Measurements from ENCODE around the gene GAS7.
A peak's percentile ranks its signal among the peaks of the same experiment; 100 is the strongest.

The GAS7 gene

GRCh38 chr17:9908649-9909042 lies 289.8 kb downstream of the GAS7 start:
- no peak for DNase-seq (ENCODE audit: extremely low spot score)
- CTCF ChIA-PET: no interaction called here
- TF ChIP-seq FOXA1 (IDR thresholded peaks at IDR 0.05): no peak
- no peak for TF ChIP-seq ELF4 (IDR thresholded peaks at IDR 0.05)
- TF ChIP-seq HDGF (IDR thresholded peaks at IDR 0.05; ENCODE audit: borderline replicate concordance): no peak
- TF ChIP-seq ARNT (IDR thresholded peaks at IDR 0.05): no peak
- no peak for TF ChIP-seq FOXK2 (IDR thresholded peaks at IDR 0.05)
- POLR2A ChIA-PET: no interaction called here

- POLR2A ChIA-PET: no interaction called here
- no peak for TF ChIP-seq FOXK2 (IDR thresholded peaks at IDR 0.05)
- TF ChIP-seq L3MBTL2 (conservative IDR thresholded peaks at IDR 0.05): no peak
- TF ChIP-seq TARDBP (IDR thresholded peaks at IDR 0.05): no peak
- no peak for TF ChIP-seq NFRKB (IDR thresholded peaks at IDR 0.05)
- no peak for TF ChIP-seq CTBP1 (IDR thresholded peaks at IDR 0.05; ENCODE audit: borderline replicate concordance)
- TF ChIP-seq, protein P1, sequence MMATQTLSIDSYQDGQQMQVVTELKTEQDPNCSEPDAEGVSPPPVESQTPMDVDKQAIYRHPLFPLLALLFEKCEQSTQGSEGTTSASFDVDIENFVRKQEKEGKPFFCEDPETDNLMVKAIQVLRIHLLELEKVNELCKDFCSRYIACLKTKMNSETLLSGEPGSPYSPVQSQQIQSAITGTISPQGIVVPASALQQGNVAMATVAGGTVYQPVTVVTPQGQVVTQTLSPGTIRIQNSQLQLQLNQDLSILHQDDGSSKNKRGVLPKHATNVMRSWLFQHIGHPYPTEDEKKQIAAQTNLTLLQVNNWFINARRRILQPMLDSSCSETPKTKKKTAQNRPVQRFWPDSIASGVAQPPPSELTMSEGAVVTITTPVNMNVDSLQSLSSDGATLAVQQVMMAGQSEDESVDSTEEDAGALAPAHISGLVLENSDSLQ (IDR thresholded peaks at IDR 0.05): no peak
- no peak for TF ChIP-seq SP1 (IDR thresholded peaks at IDR 0.05)
- TF ChIP-seq FOXA1 (IDR thresholded peaks at IDR 0.05): no peak
- TF ChIP-seq ARNT (IDR thresholded peaks at IDR 0.05): no peak
- TF ChIP-seq FOXM1 (IDR thresholded peaks at IDR 0.05; ENCODE audit: borderline replicate concordance): no peak
- TF ChIP-seq LEF1 (IDR thresholded peaks at IDR 0.05; ENCODE audit: borderline replicate concordance): no peak
- TF ChIP-seq BHLHE40 (IDR thresholded peaks at IDR 0.05; ENCODE audit: borderline replicate concordance): no peak
- TF ChIP-seq HDGF (IDR thresholded peaks at IDR 0.05; ENCODE audit: borderline replicate concordance): no peak
- TF ChIP-seq SUZ12 (IDR thresholded peaks at IDR 0.05): no peak
- TF ChIP-seq ZNF384 (IDR thresholded peaks at IDR 0.05): no peak
- DNase-seq (ENCODE audit: extremely low spot score): no peak
- CTCF ChIA-PET: no interaction called here
Observed at GRCh38 chr17:9907883-9908648, 290.3 kb downstream of the GAS7 start.

GRCh38 chr17:9907131-9907530 lies 291.3 kb downstream of the GAS7 start:
- TF ChIP-seq TARDBP (IDR thresholded peaks at IDR 0.05) (no peak), FOXA1 (IDR thresholded peaks at IDR 0.05) (no peak), ARNT (IDR thresholded peaks at IDR 0.05) (no peak), BHLHE40 (IDR thresholded peaks at IDR 0.05; ENCODE audit: borderline replicate concordance) (no peak), LEF1 (IDR thresholded peaks at IDR 0.05; ENCODE audit: borderline replicate concordance) (no peak), ZNF384 (IDR thresholded peaks at IDR 0.05) (no peak), FOXK2 (IDR thresholded peaks at IDR 0.05) (no peak), SP1 (IDR thresholded peaks at IDR 0.05) (no peak)
- DNase-seq (ENCODE audit: extremely low spot score): no peak
- POLR2A ChIA-PET: no interaction called here
- CTCF ChIA-PET: no interaction called here

- CTCF ChIA-PET: interaction anchor here (0.7 to 1.1 kb wide), 2 partner anchors 74 to 185 kb away, joined by 3 read pairs; no protein-coding TSS in a partner anchor
- no peak for TF ChIP-seq CTBP1 (IDR thresholded peaks at IDR 0.05; ENCODE audit: borderline replicate concordance)
- no peak for TF ChIP-seq NFRKB (IDR thresholded peaks at IDR 0.05)
- TF ChIP-seq SUZ12 (IDR thresholded peaks at IDR 0.05): no peak
- TF ChIP-seq FOXA1 (IDR thresholded peaks at IDR 0.05): no peak
- TF ChIP-seq HDGF (IDR thresholded peaks at IDR 0.05; ENCODE audit: borderline replicate concordance): no peak
- TF ChIP-seq L3MBTL2 (conservative IDR thresholded peaks at IDR 0.05): no peak
- TF ChIP-seq, protein P1 (IDR thresholded peaks at IDR 0.05): no peak
- TF ChIP-seq ZNF384 (IDR thresholded peaks at IDR 0.05): no peak
- TF ChIP-seq FOXM1 (IDR thresholded peaks at IDR 0.05; ENCODE audit: borderline replicate concordance): no peak
- no peak for TF ChIP-seq LEF1 (IDR thresholded peaks at IDR 0.05; ENCODE audit: borderline replicate concordance)
- no peak for TF ChIP-seq ARNT (IDR thresholded peaks at IDR 0.05)
- TF ChIP-seq BHLHE40 (IDR thresholded peaks at IDR 0.05; ENCODE audit: borderline replicate concordance): no peak
- no peak for TF ChIP-seq SP1 (IDR thresholded peaks at IDR 0.05)
- TF ChIP-seq FOXK2 (IDR thresholded peaks at IDR 0.05): no peak
- no peak for TF ChIP-seq ELF4 (IDR thresholded peaks at IDR 0.05)
- TF ChIP-seq TARDBP (IDR thresholded peaks at IDR 0.05): no peak
- no peak for DNase-seq (ENCODE audit: extremely low spot score)
- POLR2A ChIA-PET: no interaction called here
Observed at GRCh38 chr17:9906616-9907015, 291.8 kb downstream of the GAS7 start.

DNA sequence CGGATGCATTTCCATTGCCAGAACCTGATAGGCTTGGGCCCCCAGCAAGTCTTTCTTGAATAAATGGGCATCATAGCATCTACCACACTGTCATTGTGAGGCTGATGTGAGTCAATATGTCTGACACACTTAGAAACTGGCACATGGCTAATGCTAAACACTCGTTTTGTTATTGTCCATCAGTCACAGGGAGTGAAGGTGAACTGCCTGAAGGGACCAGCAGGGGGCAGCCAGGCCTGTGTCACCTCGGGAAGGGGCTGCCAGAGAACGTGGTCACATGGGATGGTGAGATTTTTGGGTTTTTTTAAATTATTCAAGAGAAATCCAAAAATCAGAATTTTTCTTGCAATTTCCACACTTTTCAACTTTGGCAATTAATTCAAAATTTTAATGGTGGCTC lies 292.5 kb downstream of the GAS7 start:
- POLR2A ChIA-PET: no interaction called here

More for the DNA sequence above, 292.5 kb downstream of the GAS7 start:
- DNase-seq (ENCODE audit: extremely low spot score): peak; percentile 68
- TF ChIP-seq ELF4 (IDR thresholded peaks at IDR 0.05): no peak
- TF ChIP-seq FOXM1 (IDR thresholded peaks at IDR 0.05; ENCODE audit: borderline replicate concordance): no peak
- TF ChIP-seq LEF1 (IDR thresholded peaks at IDR 0.05; ENCODE audit: borderline replicate concordance): no peak
- TF ChIP-seq, protein P1 (IDR thresholded peaks at IDR 0.05): no peak
- no peak for TF ChIP-seq SUZ12 (IDR thresholded peaks at IDR 0.05)
- TF ChIP-seq FOXK2 (IDR thresholded peaks at IDR 0.05): no peak
- no peak for TF ChIP-seq HDGF (IDR thresholded peaks at IDR 0.05; ENCODE audit: borderline replicate concordance)
- no peak for TF ChIP-seq NFRKB (IDR thresholded peaks at IDR 0.05)
- TF ChIP-seq L3MBTL2 (conservative IDR thresholded peaks at IDR 0.05): no peak
- no peak for TF ChIP-seq ZNF384 (IDR thresholded peaks at IDR 0.05)
- no peak for TF ChIP-seq ARNT (IDR thresholded peaks at IDR 0.05)
- no peak for TF ChIP-seq BHLHE40 (IDR thresholded peaks at IDR 0.05; ENCODE audit: borderline replicate concordance)
- no peak for TF ChIP-seq FOXA1 (IDR thresholded peaks at IDR 0.05)
- CTCF ChIA-PET: interaction anchor here (0.6 to 1.1 kb wide), 3 partner anchors 26 to 184 kb away, joined by 3 to 5 read pairs (median 3); no protein-coding TSS in a partner anchor
